Pancreas (tissue), 10 donors: ENCODE measurements around the gene DMRTB1. TPM values are rescaled to one million over a fixed set of nuclear protein-coding genes. Genes with fewer than 3 reads are reported as not detected.

Experiments used
- ATAC-seq, 4 donors: fragments of 200-7000 bp; cut with Tn5 transposase; one replicate each; pipeline versions ENCODE4 v1.8.0 to v1.9.1; 2020; ENCODE audit warnings: mild to moderate bottlenecking in 4 of 4, moderate library complexity in 4 of 4
- DNase-seq, 6 donors: peaks; one replicate each; pipeline ENCODE4 v3.0.0-alpha.2; 2020
- FAIRE-seq: peaks from 2 replicates; lab custom pipeline; 2012; peaks lifted over from hg19 to GRCh38; lab: Jason Lieb, UNC
- H3K27ac ChIP-seq, 4 donors: fragments of 200-600 bp; sonication (generic); 1 replicate in 3 of 4; 2 replicates in 1 of 4; pipeline versions ENCODE4 v1.5.0 to v1.8.0; 2020
- H3K27me3 ChIP-seq, 4 donors: fragments of 200-600 bp; one replicate each; pipeline ENCODE4 v1.8.0; 2021
- H3K36me3 ChIP-seq, 3 donors: fragments of 200-600 bp; sonication (generic) in 1 of 3; one replicate each; pipeline versions ENCODE4 v1.5.0 to v1.8.0; 2020 to 2021
- H3K4me1 ChIP-seq, 3 donors: fragments of 200-600 bp; one replicate each; pipeline ENCODE4 v1.8.0; 2021
- H3K4me3 ChIP-seq, 4 donors: fragments of 200-600 bp; sonication (generic) in 2 of 4; one replicate each; pipeline versions ENCODE4 v1.5.0 to v1.8.0; 2020 to 2021
- H3K9me3 ChIP-seq, 4 donors: fragments of 200-600 bp; one replicate each; pipeline ENCODE4 v1.8.0; 2021
- CTCF ChIP-seq, 4 donors: fragments of 200-600 bp; sonication (generic) in 3 of 4; IDR thresholded peaks; one replicate each; pipeline versions ENCODE4 v1.5.0 to v1.8.0; 2021; ENCODE audit warnings: antibody characterized with exemption in 4 of 4
- WGBS, 2 donors: extraction: QIAGEN DNeasy Blood & Tissue Kit; methylation state at CpG; one replicate each; pipeline ENCODE4 v1.1.7; 2013; 5-methylcytosine and 5-hydroxymethylcytosine counted together
- intact Hi-C, 3 donors: fragments of 100-400 bp; cut with DNase I; formaldehyde crosslinking; loops; one replicate each; pipeline versions ENCODE4 v1.11.1 to v1.14.2; 2022
- polyA plus RNA-seq, 2 donors: library from polyadenylated mRNA; stranded (reverse); fragments of 200-250 nt; gene quantifications; one replicate each; pipeline ENCODE4 v1.2.3, GENCODE V29; 2013
- total RNA-seq, 6 donors: library from RNA; stranded (reverse); fragmentation: NEBNext Ultra II Directional in 4 of 6; extraction: Animal tissue kit (Norgen Biotek cat#: 25700) in 4 of 6; gene quantifications; one replicate each; pipeline versions ENCODE4 v1.2.1 to v1.2.4, GENCODE V29; 2021 to 2023
- donor health status: healthy with polysubstance abuse.
- donor health status: DM: no; HTN: no; CAD: no; lungs with moderate emphysema.
- donor health status: DM: no; HTN: no; CAD: no.
- donor health status: control.
- donor health status: control.
- donor health status: Bipolar disorder and iron deficiency.
- donor health status: DM: yes; HTN: yes; CAD: no.
- donor health status: DM: no; HTN: no; CAD: no.
- donor health status: DM: no; HTN: no; CAD: no.
- donor health status: DM: yes; HTN: yes; CAD: no.

Gene DMRTB1
- total and polyA plus RNA-seq, 8 donors, result not detected

GRCh38 chr1:53505401-53505800 lies 46.2 kb downstream of the DMRTB1 start:
- DNase-seq, result peak in 1 of 6 donors; percentile 44
- WGBS, 2 donors, result 70 to 78% methylated on average over 7 to 9 of the region's 9 CpGs

GRCh38 chr1:53505891-53506290 lies 46.7 kb downstream of the DMRTB1 start:
- H3K36me3 ChIP-seq, result no peaks in the 10 kb centered on the region
- H3K4me3 ChIP-seq, result no peak overlapping the region
- ATAC-seq (no peak), FAIRE-seq (no peak), DNase-seq (peak in 1 of 6 donors; percentile 21)
- no peaks in the 10 kb centered on the region for H3K27me3 ChIP-seq
- no peaks in the 10 kb centered on the region for H3K4me1 ChIP-seq
- H3K9me3 ChIP-seq, result no peaks in the 10 kb centered on the region
- WGBS, 2 donors, result 84 to 90% methylated on average over 13 of the region's 13 CpGs
- H3K27ac ChIP-seq, result no peak overlapping the region
- TF ChIP-seq CTCF (IDR thresholded peaks at IDR 0.05), result no peak
- intact Hi-C loops, result no loop called here

More at GRCh38 chr1:53505401-53505800, 46.2 kb downstream of the DMRTB1 start:
- H3K27me3 ChIP-seq, result no peaks in the 10 kb centered on the region
- H3K4me1 ChIP-seq, result no peaks in the 10 kb centered on the region
- H3K36me3 ChIP-seq, result no peaks in the 10 kb centered on the region
- TF ChIP-seq CTCF (IDR thresholded peaks at IDR 0.05), result no peak
- ATAC-seq (no peak), FAIRE-seq (no peak)
- intact Hi-C loops, result no loop called here
- H3K9me3 ChIP-seq, result no peaks in the 10 kb centered on the region
- no peak overlapping the region for H3K27ac ChIP-seq
- no peak overlapping the region for H3K4me3 ChIP-seq

- intact Hi-C loops, result no loop called here
- no peak for ATAC-seq
- Histone ChIP-seq H3K27me3 (no peaks in the 10 kb centered on the region), H3K4me3 (no peak overlapping the region), H3K9me3 (no peaks in the 10 kb centered on the region), H3K36me3 (no peaks in the 10 kb centered on the region), H3K4me1 (no peaks in the 10 kb centered on the region), H3K27ac (no peak overlapping the region)
- WGBS, 2 donors, result 81 to 89% methylated on average over 25 of the region's 25 CpGs
- DNase-seq, result peak in 1 of 6 donors; percentile 49
- no peak for FAIRE-seq
- TF ChIP-seq CTCF (IDR thresholded peaks at IDR 0.05), result no peak
Measured at GRCh38 chr1:53506355-53507050, 47.3 kb downstream of the DMRTB1 start.

GRCh38 chr1:53507116-53507820 lies 48.1 kb downstream of the DMRTB1 start:
- Histone ChIP-seq H3K27me3 (no peaks in the 10 kb centered on the region), H3K4me3 (no peak overlapping the region), H3K9me3 (no peaks in the 10 kb centered on the region), H3K36me3 (no peaks in the 10 kb centered on the region), H3K4me1 (no peaks in the 10 kb centered on the region), H3K27ac (no peak overlapping the region)
- DNase-seq, result peak in 1 of 6 donors; percentile 28
- WGBS, 2 donors, result 83 to 88% methylated on average over 13 of the region's 13 CpGs
- no peak for FAIRE-seq
- no peak for TF ChIP-seq CTCF (IDR thresholded peaks at IDR 0.05)
- ATAC-seq, result no peak
- intact Hi-C loops, result no loop called here
